ENCODE results near the gene EPB41L4A. TPM values are rescaled to one million over a fixed set of nuclear protein-coding genes. Genes with fewer than 3 reads are reported as not detected.
"Not testable (repeated sequence)": the region's sequence is repeated elsewhere in the genome, so short reads cannot be mapped to it uniquely, and the experiment has no call there.

The EPB41L4A gene, protein sequence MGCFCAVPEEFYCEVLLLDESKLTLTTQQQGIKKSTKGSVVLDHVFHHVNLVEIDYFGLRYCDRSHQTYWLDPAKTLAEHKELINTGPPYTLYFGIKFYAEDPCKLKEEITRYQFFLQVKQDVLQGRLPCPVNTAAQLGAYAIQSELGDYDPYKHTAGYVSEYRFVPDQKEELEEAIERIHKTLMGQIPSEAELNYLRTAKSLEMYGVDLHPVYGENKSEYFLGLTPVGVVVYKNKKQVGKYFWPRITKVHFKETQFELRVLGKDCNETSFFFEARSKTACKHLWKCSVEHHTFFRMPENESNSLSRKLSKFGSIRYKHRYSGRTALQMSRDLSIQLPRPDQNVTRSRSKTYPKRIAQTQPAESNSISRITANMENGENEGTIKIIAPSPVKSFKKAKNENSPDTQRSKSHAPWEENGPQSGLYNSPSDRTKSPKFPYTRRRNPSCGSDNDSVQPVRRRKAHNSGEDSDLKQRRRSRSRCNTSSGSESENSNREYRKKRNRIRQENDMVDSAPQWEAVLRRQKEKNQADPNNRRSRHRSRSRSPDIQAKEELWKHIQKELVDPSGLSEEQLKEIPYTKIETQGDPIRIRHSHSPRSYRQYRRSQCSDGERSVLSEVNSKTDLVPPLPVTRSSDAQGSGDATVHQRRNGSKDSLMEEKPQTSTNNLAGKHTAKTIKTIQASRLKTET
- 1 to 10 TPM in 1 of 2 experiments, not detected in 1; 1.0 TPM for total RNA-seq

DNA sequence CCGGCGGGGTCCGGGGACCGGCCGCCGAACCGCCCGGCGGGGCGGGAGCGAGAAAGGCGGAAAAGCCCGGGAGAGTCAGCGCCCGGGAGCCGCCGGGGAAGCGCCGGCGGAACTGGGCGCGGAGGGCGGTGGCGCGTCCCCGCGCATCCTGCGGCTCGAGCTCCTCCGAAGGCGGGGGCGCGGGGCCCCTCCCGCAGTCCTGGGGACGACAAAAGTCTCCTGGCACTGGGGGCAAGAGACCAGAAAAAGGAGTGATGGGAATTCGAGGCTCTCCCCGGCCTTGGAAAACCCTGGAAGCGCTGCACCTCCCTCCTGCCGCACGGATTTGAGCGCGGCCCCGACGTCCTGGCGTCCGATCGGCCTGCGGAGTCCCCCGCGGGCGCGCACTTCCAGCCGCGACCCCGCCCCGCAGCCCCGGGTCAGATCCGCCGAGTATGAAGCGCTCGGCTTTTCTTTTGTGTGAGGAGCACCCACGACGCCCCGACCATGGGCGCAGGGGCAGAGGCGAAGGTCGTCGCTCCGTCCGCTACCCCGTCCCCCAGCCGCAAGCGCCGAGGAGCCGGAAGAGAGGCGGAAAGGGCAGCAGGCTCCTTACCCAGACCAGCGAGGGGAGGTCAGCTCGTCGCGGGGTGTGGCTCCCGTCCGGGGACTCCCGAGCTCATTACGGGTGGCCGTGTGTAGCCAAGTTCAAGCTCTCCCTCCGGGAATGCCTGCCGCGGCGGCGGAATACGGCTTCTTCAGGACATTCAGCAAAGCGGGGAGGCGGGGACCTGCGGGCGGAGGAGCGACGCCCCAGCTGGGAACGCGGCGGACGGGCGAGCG lies at the start of gene EPB41L4A:
EPB41L4A (minus strand) TSS at position 114 of the 822 bp plus-strand sequence. CDS start 238 bp downstream, outside the sequence.
- peaks cover 48% of the 10 kb centered on the region for H3K27me3 Mint-ChIP-seq (ENCODE audit: low read depth)
- H3K4me1 Mint-ChIP-seq (ENCODE audit: low read depth): peaks cover 19% of the 10 kb centered on the region
- DNase-seq (no peak), ATAC-seq (peak; percentile 35)
- no peaks in the 10 kb centered on the region for H3K36me3 Mint-ChIP-seq (ENCODE audit: low read depth)
- ChIA-PET POLR2A (no interaction called here), CTCF (interaction anchor here (1.2 to 2.7 kb wide), 2 partner anchors 74 to 244 kb away, joined by 3 to 20 read pairs; no protein-coding TSS in a partner anchor)
- H3K4me3 Mint-ChIP-seq: peak within 1 kb of the TSS; percentile 68
- H3K27ac Mint-ChIP-seq: peak within 1 kb of the TSS; percentile 3
- H3K9me3 Mint-ChIP-seq (ENCODE audit: insufficient read depth): no peaks in the 10 kb centered on the region

DNA sequence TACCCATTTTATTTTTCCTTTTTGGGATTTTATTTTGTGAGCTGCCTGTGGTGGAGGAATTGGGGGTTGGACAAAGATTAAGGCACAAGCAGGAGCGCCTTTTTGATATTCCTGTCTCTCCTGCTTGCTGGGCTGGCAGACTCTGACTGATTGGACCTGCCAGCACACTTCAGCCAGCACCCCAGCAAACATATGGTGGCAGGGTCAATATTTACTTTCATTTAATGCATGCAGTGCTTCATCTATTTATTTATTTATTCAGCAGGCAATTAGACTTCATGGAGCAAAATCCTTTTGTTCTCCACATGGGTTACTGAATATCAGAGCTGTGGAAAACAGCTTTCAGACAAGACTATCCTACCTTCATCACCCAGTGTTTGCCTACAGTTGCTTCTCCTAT lies 48.4 kb upstream of the EPB41L4A start:
- no peak overlapping the region for H3K4me3 Mint-ChIP-seq
- no peaks in the 10 kb centered on the region for H3K9me3 Mint-ChIP-seq (ENCODE audit: insufficient read depth)
- peaks cover 6% of the 10 kb centered on the region for H3K27me3 Mint-ChIP-seq (ENCODE audit: low read depth)
- no peaks in the 10 kb centered on the region for H3K4me1 Mint-ChIP-seq (ENCODE audit: low read depth)
- no peaks in the 10 kb centered on the region for H3K36me3 Mint-ChIP-seq (ENCODE audit: low read depth)
- DNase-seq (no peak), ATAC-seq (no peak)
- ChIA-PET CTCF (no interaction called here), POLR2A (no interaction called here)
- no peak overlapping the region for H3K27ac Mint-ChIP-seq

DNA sequence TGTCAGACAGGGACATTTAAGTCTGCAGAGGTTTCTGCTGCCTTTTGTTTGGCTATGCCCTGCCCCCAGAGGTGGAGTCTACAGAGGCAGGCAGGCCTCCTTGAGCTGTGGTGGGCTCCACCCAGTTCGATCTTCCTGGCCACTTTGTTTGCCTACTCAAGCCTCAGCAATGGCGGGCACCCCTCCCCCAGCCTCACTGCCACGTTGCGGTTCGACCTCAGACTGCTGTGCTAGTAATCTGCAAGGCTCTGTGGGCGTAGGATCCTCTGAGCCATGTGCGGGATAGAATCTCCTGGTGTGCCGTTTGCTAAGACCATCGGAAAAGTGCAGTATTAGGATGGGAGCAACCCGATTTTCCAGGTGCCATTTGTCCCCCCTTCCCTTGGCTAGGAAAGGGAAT lies 47.2 kb upstream of the EPB41L4A start:
- POLR2A ChIA-PET; H3K4me1 Mint-ChIP-seq (ENCODE audit: low read depth); H3K27ac Mint-ChIP-seq; H3K27me3 Mint-ChIP-seq (ENCODE audit: low read depth); H3K9me3 Mint-ChIP-seq (ENCODE audit: insufficient read depth); ATAC-seq; H3K36me3 Mint-ChIP-seq (ENCODE audit: low read depth); CTCF ChIA-PET; DNase-seq; H3K4me3 Mint-ChIP-seq: not testable (repeated sequence)

DNA sequence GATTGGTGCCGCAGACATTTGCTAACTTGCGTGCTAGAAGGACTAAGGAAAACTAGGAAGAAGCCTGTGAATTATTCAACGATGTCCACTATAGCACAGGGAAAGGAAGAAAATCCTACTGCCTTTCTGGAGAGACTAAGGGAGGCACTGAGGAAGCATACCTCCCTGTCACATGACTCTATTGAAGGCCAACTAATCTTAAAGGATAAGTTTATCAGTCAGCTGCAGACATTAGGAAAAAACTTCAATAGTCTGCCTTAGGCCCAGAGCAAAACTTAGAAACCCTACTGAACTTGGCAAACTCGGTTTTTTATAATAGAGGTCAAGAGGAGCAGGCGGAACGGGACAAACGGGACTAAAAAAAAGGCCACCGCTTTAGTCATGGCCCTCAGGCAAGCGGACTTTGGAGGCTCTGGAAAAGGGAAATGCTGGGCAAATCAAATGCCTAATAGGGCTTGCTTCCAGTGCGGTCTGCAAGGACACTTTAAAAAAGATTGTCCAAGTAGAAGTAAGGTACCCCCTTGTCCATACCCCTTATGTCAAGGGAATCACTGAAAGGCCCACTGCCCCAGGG lies 28.2 kb upstream of the EPB41L4A start:
- DNase-seq; ATAC-seq; H3K36me3 Mint-ChIP-seq (ENCODE audit: low read depth); CTCF ChIA-PET; H3K4me1 Mint-ChIP-seq (ENCODE audit: low read depth); H3K27ac Mint-ChIP-seq; POLR2A ChIA-PET; H3K4me3 Mint-ChIP-seq; H3K27me3 Mint-ChIP-seq (ENCODE audit: low read depth); H3K9me3 Mint-ChIP-seq (ENCODE audit: insufficient read depth): not testable (repeated sequence)

DNA sequence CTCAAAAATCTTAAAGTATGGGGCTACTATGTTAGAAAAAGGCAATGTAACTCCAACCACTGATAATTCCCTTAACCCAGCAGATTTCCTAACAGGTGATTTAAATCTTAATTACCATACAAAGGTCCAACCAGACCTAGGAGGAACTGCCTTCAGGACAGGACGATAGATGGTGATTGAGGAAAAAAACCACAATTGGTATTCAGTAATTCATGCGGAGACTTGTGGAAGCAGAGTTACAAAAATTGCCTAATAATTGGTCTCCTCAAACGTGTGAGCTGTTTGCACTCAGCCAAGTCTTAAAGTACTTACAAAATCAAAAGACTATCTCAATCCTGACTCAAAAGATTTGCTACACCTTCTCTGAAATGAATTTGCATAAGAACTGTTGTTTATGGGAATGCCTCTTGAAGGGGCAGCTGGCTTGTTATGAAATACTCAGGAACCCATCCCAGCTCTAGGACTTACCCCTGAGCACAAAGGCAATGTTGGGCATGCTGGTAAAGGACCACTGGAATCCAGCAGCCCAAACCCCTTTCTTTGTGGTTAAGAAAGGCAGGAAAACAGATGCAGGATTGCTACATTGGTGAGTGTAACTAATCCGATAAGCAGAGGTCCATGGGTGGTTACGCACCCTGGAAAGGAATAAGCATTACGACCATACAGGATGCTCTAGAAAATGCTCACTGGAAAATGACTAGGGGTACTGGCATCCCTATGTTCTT lies 26.7 kb upstream of the EPB41L4A start:
- Mint-ChIP-seq H3K36me3 (ENCODE audit: low read depth) (no peaks in the 10 kb centered on the region), H3K27ac (no peak overlapping the region), H3K9me3 (ENCODE audit: insufficient read depth) (no peaks in the 10 kb centered on the region), H3K27me3 (ENCODE audit: low read depth) (peaks cover 2% of the 10 kb centered on the region), H3K4me1 (ENCODE audit: low read depth) (no peaks in the 10 kb centered on the region), H3K4me3 (no peak overlapping the region)
- no peak for ATAC-seq
- no peak for DNase-seq
- CTCF ChIA-PET: no interaction called here
- POLR2A ChIA-PET: no interaction called here

DNA sequence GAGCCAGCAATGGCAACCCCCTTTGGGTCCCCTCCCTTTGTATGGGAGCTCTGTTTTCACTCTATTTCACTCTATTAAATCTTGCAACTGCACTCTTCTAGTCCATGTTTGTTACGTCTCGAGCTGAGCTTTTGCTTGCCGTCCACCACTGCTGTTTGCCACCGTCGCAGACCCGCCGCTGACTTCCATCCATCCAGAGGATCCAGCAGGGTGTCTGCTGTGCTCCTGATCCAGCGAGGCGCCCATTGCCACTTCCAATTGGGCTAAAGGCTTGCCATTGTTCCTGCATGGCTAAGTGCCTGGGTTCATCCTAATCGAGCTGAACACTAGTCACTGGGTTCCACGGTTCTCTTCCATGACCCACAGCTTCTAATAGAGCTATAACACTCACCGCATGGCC lies 24.9 kb upstream of the EPB41L4A start:
- H3K36me3 Mint-ChIP-seq (ENCODE audit: low read depth); CTCF ChIA-PET; H3K27ac Mint-ChIP-seq; H3K4me3 Mint-ChIP-seq; H3K9me3 Mint-ChIP-seq (ENCODE audit: insufficient read depth); H3K27me3 Mint-ChIP-seq (ENCODE audit: low read depth); ATAC-seq; H3K4me1 Mint-ChIP-seq (ENCODE audit: low read depth); DNase-seq; POLR2A ChIA-PET: not testable (repeated sequence)

DNA sequence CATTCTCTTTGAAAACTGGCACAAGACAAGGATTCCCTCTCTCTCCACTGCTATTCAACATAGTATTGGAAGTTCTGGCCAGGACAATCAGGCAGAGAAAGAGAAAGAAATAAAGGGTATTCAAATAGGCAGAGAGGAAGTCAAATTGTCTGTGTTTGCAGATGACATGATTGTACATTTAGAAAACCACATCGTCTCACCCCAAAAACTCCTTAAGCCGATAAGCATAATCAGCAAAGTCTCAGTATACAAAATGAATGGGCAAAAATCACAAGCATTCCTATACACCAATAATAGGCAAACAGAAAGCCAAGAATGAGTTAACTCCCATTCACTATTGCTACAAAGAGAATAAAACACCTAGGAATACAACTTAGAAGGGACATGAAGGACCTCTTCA lies 21.0 kb upstream of the EPB41L4A start:
- DNase-seq: no peak
- Mint-ChIP-seq H3K4me1 (ENCODE audit: low read depth) (no peaks in the 10 kb centered on the region), H3K27me3 (ENCODE audit: low read depth) (peaks cover 9% of the 10 kb centered on the region), H3K9me3 (ENCODE audit: insufficient read depth) (no peaks in the 10 kb centered on the region), H3K36me3 (ENCODE audit: low read depth) (no peaks in the 10 kb centered on the region), H3K4me3 (no peak overlapping the region), H3K27ac (no peak overlapping the region)
- no peak for ATAC-seq
- CTCF ChIA-PET: interaction anchor here (1.2 kb wide), 1 partner anchor 20 kb away, joined by 3 read pairs; no protein-coding TSS in a partner anchor
- POLR2A ChIA-PET: no interaction called here

DNA sequence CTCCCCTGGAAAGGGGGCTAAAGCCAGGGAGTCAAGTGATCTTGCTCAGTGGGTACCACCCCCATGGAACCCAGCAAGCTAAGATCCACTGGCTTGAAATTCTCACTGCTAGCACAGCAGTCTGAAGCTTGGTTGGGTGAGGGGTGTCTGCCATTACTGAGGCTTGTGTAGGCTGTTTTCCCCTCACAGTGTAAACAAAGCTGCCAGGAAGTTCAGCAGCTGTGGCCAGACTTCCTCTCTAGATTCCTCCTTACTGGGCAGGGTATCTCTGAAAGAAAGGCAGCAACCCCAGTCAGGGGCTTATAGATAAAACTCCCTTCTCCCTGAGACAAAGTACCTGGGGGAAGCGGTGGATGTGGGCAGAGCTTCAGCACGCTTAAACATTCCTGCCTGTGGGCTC lies 17.1 kb upstream of the EPB41L4A start:
- Mint-ChIP-seq H3K27me3 (ENCODE audit: low read depth) (peaks cover 7% of the 10 kb centered on the region), H3K36me3 (ENCODE audit: low read depth) (no peaks in the 10 kb centered on the region), H3K4me3 (no peak overlapping the region), H3K4me1 (ENCODE audit: low read depth) (no peaks in the 10 kb centered on the region), H3K9me3 (ENCODE audit: insufficient read depth) (no peaks in the 10 kb centered on the region), H3K27ac (no peak overlapping the region)
- DNase-seq (no peak), ATAC-seq (no peak)
- CTCF ChIA-PET: no interaction called here
- POLR2A ChIA-PET: no interaction called here

DNA sequence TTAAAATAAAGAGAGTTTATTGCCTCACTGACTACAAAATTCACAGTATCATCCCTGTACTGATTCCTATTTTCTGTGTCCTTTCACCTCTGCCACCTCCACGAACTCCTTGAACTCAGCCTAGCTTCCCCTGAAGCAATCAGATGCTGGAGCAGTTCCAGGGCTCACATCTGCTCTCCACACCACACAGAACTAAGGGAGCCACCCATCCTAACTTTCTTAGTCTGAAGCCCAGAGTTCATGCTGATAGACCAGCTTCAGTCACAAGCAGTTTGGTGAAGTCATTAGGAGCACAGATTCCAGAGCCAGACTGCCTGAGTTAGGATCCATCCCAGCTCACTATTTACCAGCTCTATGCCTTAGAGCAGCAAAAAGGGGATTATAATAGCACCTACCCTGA lies 15.6 kb upstream of the EPB41L4A start:
- ChIA-PET POLR2A (no interaction called here), CTCF (no interaction called here)
- H3K27ac Mint-ChIP-seq: no peak overlapping the region
- H3K9me3 Mint-ChIP-seq (ENCODE audit: insufficient read depth): no peaks in the 10 kb centered on the region
- DNase-seq: no peak
- H3K4me1 Mint-ChIP-seq (ENCODE audit: low read depth): no peaks in the 10 kb centered on the region
- H3K36me3 Mint-ChIP-seq (ENCODE audit: low read depth): no peaks in the 10 kb centered on the region
- H3K4me3 Mint-ChIP-seq: no peak overlapping the region
- ATAC-seq: no peak
- H3K27me3 Mint-ChIP-seq (ENCODE audit: low read depth): peaks cover 8% of the 10 kb centered on the region

DNA sequence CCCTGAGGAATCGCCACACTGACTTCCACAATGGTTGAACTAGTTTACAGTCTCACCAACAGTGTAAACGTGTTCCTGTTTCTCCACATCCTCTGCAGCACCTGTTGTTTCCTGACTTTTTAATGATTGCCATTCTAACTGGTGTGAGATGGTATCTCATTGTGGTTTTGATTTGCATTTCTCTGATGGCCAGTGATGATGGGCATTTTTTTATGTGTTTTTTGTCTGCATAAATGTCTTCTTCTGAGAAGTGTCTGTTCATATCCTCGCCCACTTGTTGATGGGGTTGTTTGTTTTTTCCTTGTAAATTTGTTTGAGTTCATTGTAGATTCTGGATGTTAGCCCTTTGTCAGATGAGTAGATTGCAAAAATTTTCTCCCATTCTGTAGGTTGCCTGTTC lies 7.1 kb upstream of the EPB41L4A start:
- DNase-seq; H3K4me3 Mint-ChIP-seq; H3K36me3 Mint-ChIP-seq (ENCODE audit: low read depth); POLR2A ChIA-PET; ATAC-seq; CTCF ChIA-PET; H3K9me3 Mint-ChIP-seq (ENCODE audit: insufficient read depth); H3K27ac Mint-ChIP-seq; H3K4me1 Mint-ChIP-seq (ENCODE audit: low read depth): not testable (repeated sequence)
- peaks cover 15% of the 10 kb centered on the region for H3K27me3 Mint-ChIP-seq (ENCODE audit: low read depth)

Measured in activated CD8-positive, alpha-beta T cell treated with anti-CD3 and anti-CD28 coated beads, Interleukin-2, amount 10 ng/mL, durations not matched to agents 7 days and 5 days (primary cell).